ENCODE measurements around the gene BCL2L15. TPM values are rescaled to one million over a fixed set of nuclear protein-coding genes. Genes with fewer than 3 reads are reported as not detected.
A peak's percentile ranks its signal among the peaks of the same experiment; 100 is the strongest.

The BCL2L15 gene
- total RNA-seq, 1 donor from 2014 or later, result 0.37 TPM

DNA sequence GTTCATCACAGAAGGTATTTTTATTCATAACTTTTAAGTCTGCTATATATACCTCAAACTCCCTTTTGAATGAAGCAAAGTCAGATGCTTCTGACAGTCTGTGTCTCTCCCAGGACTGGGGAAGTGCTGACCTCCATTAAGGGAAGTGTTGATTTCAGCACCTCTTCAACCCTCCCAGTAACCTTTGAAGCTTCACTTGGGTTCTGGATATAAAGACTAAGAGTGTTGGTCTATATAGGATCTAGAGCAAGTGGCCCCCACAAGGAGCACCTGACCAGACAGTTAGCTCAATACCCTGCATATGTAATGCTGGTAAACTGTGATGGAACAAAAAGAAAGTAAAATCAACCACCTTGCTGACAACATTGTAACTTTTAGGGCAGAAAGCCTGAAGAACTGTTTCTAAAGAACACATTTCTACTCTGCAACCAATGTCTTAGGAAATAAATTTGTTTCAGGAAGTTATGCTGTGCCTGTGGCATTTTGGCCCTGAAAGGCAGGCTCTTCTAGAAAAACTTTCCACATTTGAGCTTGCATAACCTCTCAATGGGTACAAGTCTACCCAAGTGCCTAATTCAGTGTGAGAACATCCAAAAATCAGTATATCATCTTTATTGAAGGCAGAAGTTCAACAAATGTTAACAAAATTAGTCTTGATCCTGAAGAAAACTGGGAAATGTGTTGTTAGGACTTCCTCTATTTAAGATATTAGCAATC is 15.0 kb downstream of the BCL2L15 start:
- DNase-seq (ENCODE audit: low read depth), result no peak

DNA sequence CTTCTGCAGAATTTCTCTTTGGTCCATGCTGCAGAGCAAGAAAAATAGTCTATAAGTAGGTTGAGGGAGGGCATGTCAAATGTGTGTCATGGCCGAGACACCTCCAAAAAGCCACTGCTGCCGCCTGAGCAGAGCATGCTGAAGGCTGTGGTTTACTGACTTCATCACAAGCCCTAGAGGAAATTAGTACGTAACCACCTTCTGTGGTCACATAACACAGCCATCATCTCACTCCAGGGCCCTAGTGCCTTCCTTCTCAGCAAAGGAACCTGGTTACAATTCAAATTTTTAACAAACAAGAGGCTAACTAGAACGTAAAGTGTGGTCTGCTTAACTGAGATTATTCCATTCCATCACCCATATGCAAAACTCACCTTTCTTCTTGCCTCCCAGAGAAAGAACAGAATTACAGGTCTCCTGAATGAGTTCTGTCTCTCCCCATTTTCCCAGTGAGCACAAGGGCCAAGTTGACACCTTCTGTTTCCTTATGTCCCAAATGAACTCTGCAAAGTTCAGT is 15.7 kb downstream of the BCL2L15 start, which contains the start of gene PTPN22:
PTPN22 (minus strand) TSS at position 116 of the 517 bp plus-strand sequence.
- DNase-seq (ENCODE audit: low read depth), result peak; percentile 86

- no peak for DNase-seq (ENCODE audit: low read depth)
These were observed 16.6 kb downstream of the BCL2L15 start for GRCh38 chr1:113870778-113871177.

GRCh38 chr1:113868387-113869083 is 18.8 kb downstream of the BCL2L15 start:
- no peak for DNase-seq (ENCODE audit: low read depth)

- no peak for DNase-seq (ENCODE audit: low read depth)
These were observed 25.7 kb downstream of the BCL2L15 start for GRCh38 chr1:113861641-113862040.

GRCh38 chr1:113860891-113861290 is 26.5 kb downstream of the BCL2L15 start:
- peak; percentile 38 for DNase-seq (ENCODE audit: low read depth)

DNA sequence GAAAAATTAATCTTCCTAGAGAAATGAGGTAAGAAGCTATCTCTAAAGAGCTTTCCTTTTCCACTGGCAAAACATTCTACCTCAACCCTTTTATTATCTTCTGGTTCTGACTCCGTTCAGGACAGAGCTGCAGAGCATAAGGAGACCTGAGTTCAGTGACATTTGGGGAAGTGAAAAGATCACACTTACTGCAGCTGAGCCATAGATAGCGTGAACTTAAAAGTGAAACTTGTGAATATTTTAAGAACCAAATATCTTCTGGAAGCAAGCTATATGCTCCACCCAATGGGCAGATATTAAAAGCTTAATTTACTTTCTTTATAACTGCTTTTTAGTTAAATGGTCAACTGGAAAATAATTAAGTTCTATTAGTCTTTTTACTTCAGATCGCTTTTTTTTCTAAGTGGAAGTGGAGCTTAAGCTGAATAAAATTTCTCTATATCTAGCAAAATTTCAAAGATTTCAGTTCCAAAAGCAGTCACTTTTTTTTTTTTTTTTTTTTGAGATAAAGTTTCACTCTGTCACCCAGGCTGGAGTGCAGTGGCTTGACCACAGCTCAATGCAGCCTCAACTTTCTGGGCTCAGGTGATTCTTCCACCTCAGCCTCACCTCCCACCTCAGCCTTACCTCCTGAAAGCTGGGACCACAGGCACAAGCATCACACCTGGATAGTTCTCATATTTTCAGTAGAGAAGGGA is 27.8 kb downstream of the BCL2L15 start:
- DNase-seq (ENCODE audit: low read depth), result no peak

DNA sequence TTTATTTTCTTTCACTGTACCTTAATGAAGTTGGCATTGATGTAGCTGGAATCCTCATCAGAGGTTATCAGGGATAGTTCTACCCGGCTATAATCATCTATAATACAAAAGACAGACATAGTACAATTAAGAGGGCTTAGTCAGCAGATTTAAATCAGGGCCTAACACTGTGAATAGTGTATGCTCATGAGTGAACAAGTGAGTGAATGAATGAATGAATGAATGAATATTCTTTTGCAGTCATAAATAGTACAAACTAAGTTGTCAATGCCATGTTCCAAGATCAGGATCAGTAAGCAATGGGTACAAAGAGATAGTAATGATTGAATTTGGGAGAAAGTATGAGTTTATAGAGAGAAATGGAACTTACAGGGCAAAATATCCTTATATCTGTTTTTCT is 28.4 kb downstream of the BCL2L15 start:
- DNase-seq (ENCODE audit: low read depth), result no peak

DNA sequence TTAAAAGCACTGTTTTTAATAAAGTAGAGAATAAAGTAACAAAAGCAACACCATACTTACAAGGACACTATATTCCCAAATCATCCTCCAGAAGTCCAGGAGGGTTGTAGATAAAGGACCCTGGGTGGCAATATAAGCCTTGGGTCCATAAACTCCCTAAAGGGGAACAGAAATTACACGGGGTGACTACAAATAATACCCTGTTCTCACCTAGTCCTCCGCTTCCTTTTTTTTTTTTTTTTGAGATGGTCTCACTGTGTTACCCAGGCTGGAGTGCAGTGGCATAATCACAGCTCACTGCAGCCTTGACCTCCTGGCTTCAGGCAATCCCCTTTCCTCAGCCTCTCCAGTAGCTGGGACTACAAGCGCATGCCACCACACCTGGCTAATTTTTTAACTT is 29.0 kb downstream of the BCL2L15 start:
- no peak for DNase-seq (ENCODE audit: low read depth)

- DNase-seq (ENCODE audit: low read depth), result no peak
These were observed 29.6 kb downstream of the BCL2L15 start for GRCh38 chr1:113857776-113858175.

GRCh38 chr1:113856401-113856790 is 31.0 kb downstream of the BCL2L15 start:
- DNase-seq (ENCODE audit: low read depth), result no peak

- DNase-seq (ENCODE audit: low read depth), result no peak
These were observed 31.6 kb downstream of the BCL2L15 start for GRCh38 chr1:113855630-113856400.

- DNase-seq (ENCODE audit: low read depth), result no peak
These were observed 33.1 kb downstream of the BCL2L15 start for GRCh38 chr1:113854234-113854633.

DNA sequence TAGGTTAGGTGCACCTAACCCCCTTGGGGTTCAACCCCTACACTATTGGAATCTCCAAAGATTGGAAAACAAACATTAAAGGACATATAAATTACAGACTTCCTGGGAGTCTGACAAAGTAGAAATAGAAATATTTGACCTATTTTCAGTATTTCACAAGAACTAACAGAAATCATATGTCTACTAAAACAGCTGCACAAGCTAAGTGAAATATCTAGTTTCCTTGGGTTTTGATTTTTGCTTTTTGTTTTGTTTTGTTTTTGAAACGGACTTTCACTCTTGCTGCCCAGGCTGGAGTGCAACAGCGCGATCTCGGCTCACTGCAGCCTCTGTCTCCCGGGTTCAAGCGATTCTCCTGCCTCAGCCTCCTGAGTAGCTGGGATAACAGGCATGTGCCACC is 34.7 kb downstream of the BCL2L15 start:
- peak; percentile 13 for DNase-seq (ENCODE audit: low read depth)

GRCh38 chr1:113850127-113850796 is 37.1 kb downstream of the BCL2L15 start:
- DNase-seq (ENCODE audit: low read depth), result no peak

DNA sequence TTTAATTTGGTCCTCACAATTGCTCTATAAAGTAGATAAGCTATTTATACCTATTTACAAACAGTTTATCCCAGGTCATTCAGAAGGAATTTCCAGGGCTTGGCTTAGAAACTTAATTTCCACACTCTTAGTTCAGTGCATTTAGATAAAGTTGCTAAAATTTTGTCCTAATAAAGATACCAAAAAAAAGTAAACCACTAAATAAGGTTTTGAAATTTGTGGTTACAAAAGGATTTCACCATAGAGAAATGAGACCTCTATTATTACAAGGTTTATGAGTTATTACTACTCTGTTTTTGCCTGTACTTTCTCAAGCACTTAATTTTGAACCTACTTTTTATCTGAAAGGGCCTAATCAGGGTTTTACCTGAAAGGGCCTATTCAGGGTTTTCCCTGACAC is 38.3 kb downstream of the BCL2L15 start:
- DNase-seq (ENCODE audit: low read depth), result no peak

DNA sequence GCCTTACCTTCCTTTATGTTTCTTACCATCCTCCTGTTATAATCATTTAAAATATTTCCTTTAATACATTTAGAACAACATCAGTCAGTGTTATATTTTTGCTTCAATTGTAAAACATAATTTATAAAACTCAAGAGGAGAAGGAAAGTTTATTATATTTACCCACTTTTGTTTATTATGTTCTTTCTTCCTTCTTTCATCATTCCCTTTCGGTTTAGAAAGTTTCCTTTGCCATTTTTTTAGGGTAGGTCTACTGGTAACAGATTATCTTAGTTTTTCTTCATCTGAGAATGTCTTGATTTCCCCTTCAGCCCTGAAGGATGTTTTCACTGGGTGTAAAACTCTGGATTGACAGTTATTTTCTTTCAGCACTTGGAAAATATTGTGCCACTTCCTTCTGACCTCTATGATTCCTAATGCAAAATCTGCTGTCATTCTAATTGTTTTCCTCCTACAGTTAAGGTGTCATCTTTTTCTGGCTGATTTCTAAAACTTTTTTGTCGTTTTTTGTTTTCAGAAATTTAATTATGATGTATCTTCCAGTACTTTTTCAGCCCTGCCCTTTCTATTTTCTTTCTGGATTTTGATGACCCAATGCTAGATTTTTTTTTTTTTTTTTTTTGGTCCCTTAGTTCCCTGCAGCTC is 40.9 kb downstream of the BCL2L15 start:
- no peak for DNase-seq (ENCODE audit: low read depth)

DNA sequence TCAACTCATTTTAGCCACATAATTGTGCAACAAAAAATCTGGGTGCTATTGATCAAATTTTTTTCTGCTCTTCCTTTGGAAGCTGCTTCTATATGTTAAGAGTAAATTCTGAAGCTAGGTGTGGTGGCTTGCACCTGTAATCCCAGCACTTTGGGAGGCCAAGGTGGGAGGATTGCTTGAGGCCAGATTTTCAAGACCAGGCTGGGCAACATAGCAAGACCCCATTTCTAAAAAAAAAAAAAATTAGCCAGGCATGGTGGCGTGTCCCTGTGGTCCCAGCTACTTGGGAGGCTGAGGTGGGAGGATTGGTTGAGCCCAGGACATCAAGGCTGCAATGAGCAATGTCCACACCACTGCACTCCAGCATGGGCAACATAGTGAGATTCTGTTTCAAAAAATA is 50.8 kb downstream of the BCL2L15 start:
- DNase-seq (ENCODE audit: low read depth), result no peak

- DNase-seq (ENCODE audit: low read depth), result peak; percentile 73
These were observed 51.6 kb downstream of the BCL2L15 start for GRCh38 chr1:113835686-113836290.

DNA sequence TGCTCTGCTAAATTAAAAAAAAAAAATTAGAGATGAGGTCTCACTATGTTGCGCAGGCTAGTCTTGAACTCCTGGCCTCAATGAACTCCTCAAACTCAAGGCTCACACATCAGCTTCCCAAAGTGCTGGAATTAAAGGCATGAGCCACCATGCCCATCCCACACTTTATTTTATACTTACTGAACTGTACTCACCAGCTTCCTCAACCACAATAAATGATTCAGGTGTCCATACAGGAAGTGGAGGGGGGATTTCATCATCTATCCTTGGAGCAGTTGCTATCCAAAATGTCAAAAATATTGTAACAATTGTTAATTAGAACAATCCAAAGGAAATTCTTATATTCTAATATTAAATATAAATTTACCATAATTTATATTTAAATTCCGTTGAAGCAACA is 52.7 kb downstream of the BCL2L15 start:
- no peak for DNase-seq (ENCODE audit: low read depth)
